ENCODE measurements around the gene ANKIB1. TPM values are rescaled to one million over a fixed set of nuclear protein-coding genes. Genes with fewer than 3 reads are reported as not detected.

Gene ANKIB1
- total RNA-seq, 1 donor from 2014 or later: 77.7 TPM

- peaks cover 4% of the 10 kb centered on the region for H3K4me1 Mint-ChIP-seq (ENCODE audit: low read depth, unreplicated experiment)
- no peaks in the 10 kb centered on the region for H3K9me3 Mint-ChIP-seq (ENCODE audit: unreplicated experiment)
- TF ChIP-seq CTCF (IDR thresholded peaks at IDR 0.05; ENCODE audit: partially characterized antibody, unreplicated experiment): no peak
- H3K4me3 Mint-ChIP-seq (ENCODE audit: unreplicated experiment): peak overlapping the region; percentile 67
- no peak overlapping the region for H3K27ac Mint-ChIP-seq (ENCODE audit: unreplicated experiment)
- no peaks in the 10 kb centered on the region for H3K27me3 Mint-ChIP-seq (ENCODE audit: unreplicated experiment)
- no peaks in the 10 kb centered on the region for H3K36me3 Mint-ChIP-seq (ENCODE audit: unreplicated experiment)
- no peak for DNase-seq
These were observed 201.1 kb downstream of the ANKIB1 start for GRCh38 chr7:92446869-92447344.

- Mint-ChIP-seq H3K4me3 (ENCODE audit: unreplicated experiment) (peak within 1 kb of the TSS; percentile 91), H3K4me1 (ENCODE audit: low read depth, unreplicated experiment) (peaks cover 4% of the 10 kb centered on the region), H3K9me3 (ENCODE audit: unreplicated experiment) (no peaks in the 10 kb centered on the region), H3K27ac (ENCODE audit: unreplicated experiment) (peak within 1 kb of the TSS; percentile 70), H3K36me3 (ENCODE audit: unreplicated experiment) (no peaks in the 10 kb centered on the region), H3K27me3 (ENCODE audit: unreplicated experiment) (no peaks in the 10 kb centered on the region)
- DNase-seq: peak; percentile 91
- peak; percentile 89 for TF ChIP-seq CTCF (IDR thresholded peaks at IDR 0.05; ENCODE audit: partially characterized antibody, unreplicated experiment)
These were observed 201.8 kb downstream of the ANKIB1 start, which contains the start of gene GATAD1 for GRCh38 chr7:92447345-92448204. Gene GATAD1, plus strand, starts transcription at chr7:92447482. Its CDS starts 248 bp downstream, at chr7:92447730.

GRCh38 chr7:92448205-92448747 lies 202.5 kb downstream of the ANKIB1 start:
- no peaks in the 10 kb centered on the region for H3K27me3 Mint-ChIP-seq (ENCODE audit: unreplicated experiment)
- no peaks in the 10 kb centered on the region for H3K9me3 Mint-ChIP-seq (ENCODE audit: unreplicated experiment)
- peaks cover 4% of the 10 kb centered on the region for H3K4me1 Mint-ChIP-seq (ENCODE audit: low read depth, unreplicated experiment)
- no peak for TF ChIP-seq CTCF (IDR thresholded peaks at IDR 0.05; ENCODE audit: partially characterized antibody, unreplicated experiment)
- peak; percentile 19 for DNase-seq
- peak overlapping the region; percentile 70 for H3K27ac Mint-ChIP-seq (ENCODE audit: unreplicated experiment)
- peak overlapping the region; percentile 91 for H3K4me3 Mint-ChIP-seq (ENCODE audit: unreplicated experiment)
- no peaks in the 10 kb centered on the region for H3K36me3 Mint-ChIP-seq (ENCODE audit: unreplicated experiment)

Small RNA genes within 50 kb of the gene (microRNA-seq; reads per million reads assigned to microRNA genes)
- gene MIR1285-1 (ENCODE audit: unreplicated experiment): not detected

Other genes with a start within 250 kb of the ANKIB1 start
- 207 TPM for gene CYP51A1, start 111.5 kb upstream of the ANKIB1 start, total RNA-seq (ENCODE audit: unreplicated experiment)
- 0.15 TPM for gene LRRD1, start 66.8 kb upstream of the ANKIB1 start, total RNA-seq (ENCODE audit: unreplicated experiment)
- gene KRIT1, start 60 bp upstream of the ANKIB1 start, total RNA-seq (ENCODE audit: unreplicated experiment): 37.8 TPM
- gene GATAD1, start 201.5 kb downstream of the ANKIB1 start, total RNA-seq (ENCODE audit: unreplicated experiment): 20.3 TPM
- gene ERVW-1, start 232.0 kb downstream of the ANKIB1 start, total RNA-seq (ENCODE audit: unreplicated experiment): not detected